GM18498 (cell line): ENCODE results near the gene FCSK.

Source experiments
- ATAC-seq: cut with Tn5 transposase; IDR thresholded peaks from one replicate; pipeline ENCODE4 v1.9.1; 2021; ENCODE audit warnings: mild to moderate bottlenecking, moderate library complexity; ENCODE audit not compliant: unreplicated experiment

Gene FCSK

GRCh38 chr16:70453117-70453891 lies 1.1 kb upstream of the FCSK start:
- no peak for ATAC-seq

GRCh38 chr16:70453892-70454221 lies 538 bp upstream of the FCSK start:
- no peak for ATAC-seq

GRCh38 chr16:70455910-70456309 lies 1.5 kb downstream of the FCSK start:
- no peak for ATAC-seq

GRCh38 chr16:70457446-70458166 lies 3.2 kb downstream of the FCSK start:
- ATAC-seq: no peak

GRCh38 chr16:70460737-70461261 lies 6.4 kb downstream of the FCSK start:
- no peak for ATAC-seq

GRCh38 chr16:70463235-70463634 lies 8.8 kb downstream of the FCSK start:
- ATAC-seq: no peak

GRCh38 chr16:70465999-70466804 lies 11.8 kb downstream of the FCSK start:
- no peak for ATAC-seq

- no peak for ATAC-seq
These were observed 12.3 kb downstream of the FCSK start for GRCh38 chr16:70466805-70467076.

- ATAC-seq: no peak
These were observed 12.7 kb downstream of the FCSK start for GRCh38 chr16:70467113-70467512.

GRCh38 chr16:70467608-70468007 lies 13.2 kb downstream of the FCSK start:
- ATAC-seq: no peak

- no peak for ATAC-seq
These were observed 14.6 kb downstream of the FCSK start for GRCh38 chr16:70468776-70469525.

- ATAC-seq: no peak
These were observed 15.9 kb downstream of the FCSK start for GRCh38 chr16:70470141-70470926.

GRCh38 chr16:70470927-70471341 lies 16.5 kb downstream of the FCSK start:
- no peak for ATAC-seq

GRCh38 chr16:70472786-70473433 lies 18.5 kb downstream of the FCSK start:
- no peak for ATAC-seq

- ATAC-seq: no peak
These were observed 19.3 kb downstream of the FCSK start for GRCh38 chr16:70473446-70474319.

- no peak for ATAC-seq
These were observed 20.1 kb downstream of the FCSK start for GRCh38 chr16:70474320-70475053.

GRCh38 chr16:70475054-70475871 lies 20.9 kb downstream of the FCSK start:
- no peak for ATAC-seq
